Right lobe of liver (tissue), 6 donors: ENCODE measurements around the gene AXIN1. TPM values are rescaled to one million over a fixed set of nuclear protein-coding genes. Genes with fewer than 3 reads are reported as not detected.

Source experiments
- ATAC-seq, 4 donors: fragments of 200-7000 bp; cut with Tn5 transposase; one replicate each; pipeline ENCODE4 v1.9.1; 2020; ENCODE audit warnings: mild to moderate bottlenecking in 4 of 4, moderate library complexity in 4 of 4
- DNase-seq, 3 donors: peaks; one replicate each; pipeline ENCODE4 v3.0.0-alpha.2; 2020
- H3K27ac ChIP-seq, 3 donors: fragments of 200-600 bp; one replicate each; pipeline ENCODE4 v1.8.0; 2022
- H3K27me3 ChIP-seq, 2 donors: fragments of 200-600 bp; one replicate each; pipeline ENCODE4 v1.8.0; 2022
- H3K36me3 ChIP-seq, 4 donors: fragments of 200-600 bp; sonication (generic) in 1 of 4; one replicate each; pipeline versions ENCODE4 v1.5.1 to v1.8.0; 2017 to 2022; ENCODE audit warnings: control low read depth in 1 of 4
- H3K4me1 ChIP-seq, 4 donors: fragments of 200-600 bp; sonication (generic) in 1 of 4; one replicate each; pipeline versions ENCODE4 v1.5.1 to v1.8.0; 2017 to 2022; ENCODE audit warnings: control low read depth in 1 of 4
- H3K4me3 ChIP-seq, 3 donors: fragments of 200-600 bp; one replicate each; pipeline ENCODE4 v1.8.0; 2022
- H3K9me3 ChIP-seq, 4 donors: fragments of 200-600 bp; sonication (generic) in 1 of 4; one replicate each; pipeline versions ENCODE4 v1.5.1 to v1.8.0; 2017 to 2022; ENCODE audit warnings: control low read depth in 1 of 4
- POLR2A ChIP-seq: fragments of 450-650 bp; IDR thresholded peaks from one replicate; pipeline ENCODE4 v1.6.1; 2017; ENCODE audit warnings: antibody characterized with exemption, mild to moderate bottlenecking
- WGBS: methylation state at CpG from one replicate; pipeline ENCODE4 v1.1.6; 2018; ENCODE audit warnings: low coverage, low lambda C conversion rate; ENCODE audit not compliant: insufficient coverage; ENCODE audit errors: missing lambda C conversion rate; 5-methylcytosine and 5-hydroxymethylcytosine counted together
- intact Hi-C, 2 donors: fragments of 100-400 bp; cut with DNase I; formaldehyde crosslinking; loops; one replicate each; pipeline versions ENCODE4 v1.11.2 to v1.14.1; 2022
- total RNA-seq, 6 experiments: library from RNA; depleted of rRNA in 2 of 6; stranded (reverse); fragments of >200 nt in 2 of 6; fragmentation: NEBNext Ultra II Directional in 3 of 6; extraction: Animal tissue kit (Norgen Biotek cat#: 25700) in 3 of 6; gene quantifications; one replicate each; pipeline versions ENCODE4 v1.1.0 to v1.2.4, GENCODE V29; 2016 to 2023
- TF ChIP-seq, protein P1 (sequence below), 4 donors: fragments of 200-600 bp in 3 of 4; fragments of 450-650 bp in 1 of 4; IDR thresholded peaks; one replicate each; pipeline versions ENCODE4 v1.5.1 to v1.8.0; 2016 to 2022; ENCODE audit warnings: antibody characterized with exemption in 4 of 4, mild to moderate bottlenecking in 2 of 4
- donor health status: DM: no; HTN: yes; CAD: no.
- donor health status: DM: no; HTN: no; CAD: no.
- donor health status: DM: no; HTN: no; CAD: no.
- donor health status: DM: no; HTN: yes; CAD: no.
- donor health status: DM: no; HTN: yes; CAD: no.

AXIN1 gene
- total RNA-seq, 6 experiments from 2014 or later: 5.5 to 17.4 (median 9.4) TPM

DNA sequence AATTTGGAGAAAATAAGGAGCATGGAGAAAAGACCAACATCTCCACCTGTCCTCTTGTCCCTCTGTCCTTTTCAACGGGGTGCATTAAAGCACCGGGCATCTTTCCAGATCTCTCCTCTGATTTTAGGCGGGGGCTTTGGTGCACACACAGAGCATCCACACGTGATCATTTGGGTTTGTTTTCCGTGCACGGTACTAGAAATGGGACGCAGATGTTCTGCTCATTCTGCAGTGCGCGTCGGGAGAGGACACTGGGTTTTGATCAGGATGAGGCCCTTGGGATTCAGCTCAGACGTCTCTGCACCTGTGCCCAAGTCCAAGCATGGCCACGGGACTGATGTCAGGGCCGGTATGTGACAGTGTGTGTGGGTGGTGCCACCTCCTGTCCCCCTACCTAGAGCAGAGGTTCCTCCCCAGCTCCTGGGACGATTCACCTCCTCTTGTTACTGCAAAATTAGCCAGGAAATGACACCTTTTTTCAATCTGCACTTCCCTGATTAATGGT is 37.7 kb downstream of the AXIN1 start:
- WGBS: 88% methylated on average over 7 of the region's 14 CpGs
- no peaks in the 10 kb centered on the region for H3K27me3 ChIP-seq
- intact Hi-C loops: no loop called here
- no peak overlapping the region for H3K4me3 ChIP-seq
- no peak overlapping the region for H3K27ac ChIP-seq
- ATAC-seq: no peak
- no peaks in the 10 kb centered on the region for H3K4me1 ChIP-seq
- no peak for TF ChIP-seq POLR2A
- TF ChIP-seq, protein P1, sequence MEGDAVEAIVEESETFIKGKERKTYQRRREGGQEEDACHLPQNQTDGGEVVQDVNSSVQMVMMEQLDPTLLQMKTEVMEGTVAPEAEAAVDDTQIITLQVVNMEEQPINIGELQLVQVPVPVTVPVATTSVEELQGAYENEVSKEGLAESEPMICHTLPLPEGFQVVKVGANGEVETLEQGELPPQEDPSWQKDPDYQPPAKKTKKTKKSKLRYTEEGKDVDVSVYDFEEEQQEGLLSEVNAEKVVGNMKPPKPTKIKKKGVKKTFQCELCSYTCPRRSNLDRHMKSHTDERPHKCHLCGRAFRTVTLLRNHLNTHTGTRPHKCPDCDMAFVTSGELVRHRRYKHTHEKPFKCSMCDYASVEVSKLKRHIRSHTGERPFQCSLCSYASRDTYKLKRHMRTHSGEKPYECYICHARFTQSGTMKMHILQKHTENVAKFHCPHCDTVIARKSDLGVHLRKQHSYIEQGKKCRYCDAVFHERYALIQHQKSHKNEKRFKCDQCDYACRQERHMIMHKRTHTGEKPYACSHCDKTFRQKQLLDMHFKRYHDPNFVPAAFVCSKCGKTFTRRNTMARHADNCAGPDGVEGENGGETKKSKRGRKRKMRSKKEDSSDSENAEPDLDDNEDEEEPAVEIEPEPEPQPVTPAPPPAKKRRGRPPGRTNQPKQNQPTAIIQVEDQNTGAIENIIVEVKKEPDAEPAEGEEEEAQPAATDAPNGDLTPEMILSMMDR (IDR thresholded peaks at IDR 0.05): no peak
- no peak for DNase-seq
- no peaks in the 10 kb centered on the region for H3K9me3 ChIP-seq
- peaks cover 0 to 11% (median 0%) of the 10 kb centered on the region in 4 donors for H3K36me3 ChIP-seq

DNA sequence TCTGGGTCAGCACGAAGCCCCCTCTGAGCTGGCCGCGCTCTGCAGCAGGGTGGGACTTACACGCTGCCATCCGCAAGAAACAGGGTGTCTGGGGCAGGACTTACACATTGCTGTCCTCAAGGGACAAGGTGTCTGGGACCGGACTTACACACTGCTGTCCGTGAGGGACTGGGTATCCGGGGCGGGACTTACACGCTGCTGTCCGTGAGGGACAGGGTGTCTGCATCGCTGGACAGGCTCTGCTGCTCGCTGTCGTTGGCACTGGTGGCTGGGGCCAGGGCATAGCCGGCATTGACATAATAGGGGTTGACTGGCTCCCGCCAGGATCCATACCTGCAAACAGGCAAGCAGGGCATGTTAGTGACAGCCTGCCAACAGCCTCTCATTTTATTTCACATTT is 38.2 kb downstream of the AXIN1 start:
- Histone ChIP-seq H3K4me3 (no peak overlapping the region), H3K9me3 (no peaks in the 10 kb centered on the region), H3K36me3 (peaks cover 0 to 11% (median 0%) of the 10 kb centered on the region in 4 donors), H3K27me3 (no peaks in the 10 kb centered on the region), H3K27ac (no peak overlapping the region), H3K4me1 (no peaks in the 10 kb centered on the region)
- DNase-seq (no peak), ATAC-seq (no peak)
- no CpG with 5 or more reads among the region's 16 CpGs for WGBS
- TF ChIP-seq, protein P1 (IDR thresholded peaks at IDR 0.05): no peak
- no peak for TF ChIP-seq POLR2A
- intact Hi-C loops: no loop called here

DNA sequence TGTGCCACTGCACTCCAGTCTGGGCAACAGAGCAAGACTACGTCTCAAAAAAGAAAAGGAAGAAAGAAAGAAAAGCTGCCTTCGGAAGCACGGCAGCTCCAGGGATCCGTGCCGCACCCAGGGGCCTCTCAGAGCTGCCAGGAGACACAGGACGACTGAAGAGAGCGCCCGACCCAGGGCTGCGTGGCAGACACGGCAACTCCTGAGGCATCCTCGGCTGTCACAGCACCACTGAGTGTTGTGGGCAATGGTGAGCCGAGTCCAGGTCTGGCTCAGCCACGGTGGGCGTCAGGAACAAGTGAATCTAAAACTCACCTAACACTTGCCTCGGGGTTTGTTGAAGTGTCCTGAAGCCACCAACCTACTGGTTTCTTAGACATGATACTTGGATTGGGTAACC is 40.8 kb downstream of the AXIN1 start:
- Histone ChIP-seq H3K4me3 (no peak overlapping the region), H3K36me3 (peaks cover 0 to 18% (median 0%) of the 10 kb centered on the region in 4 donors), H3K27ac (no peak overlapping the region), H3K9me3 (no peaks in the 10 kb centered on the region), H3K27me3 (no peaks in the 10 kb centered on the region), H3K4me1 (no peaks in the 10 kb centered on the region)
- TF ChIP-seq, protein P1 (IDR thresholded peaks at IDR 0.05): no peak
- no peak for TF ChIP-seq POLR2A
- ATAC-seq: no peak
- no peak for DNase-seq
- WGBS: 95% methylated on average over 4 of the region's 15 CpGs
- intact Hi-C loops: no loop called here

- Histone ChIP-seq H3K36me3 (peaks cover 0 to 18% (median 0%) of the 10 kb centered on the region in 4 donors), H3K4me1 (no peaks in the 10 kb centered on the region), H3K4me3 (no peak overlapping the region), H3K9me3 (no peaks in the 10 kb centered on the region), H3K27me3 (no peaks in the 10 kb centered on the region), H3K27ac (no peak overlapping the region)
- intact Hi-C loops: no loop called here
- TF ChIP-seq, protein P1 (IDR thresholded peaks at IDR 0.05): no peak
- no peak for TF ChIP-seq POLR2A
- ATAC-seq (no peak), DNase-seq (no peak)
- 33% methylated on average over 2 of the region's 7 CpGs for WGBS
Observed at GRCh38 chr16:309476-309875, 43.0 kb downstream of the AXIN1 start.
